GM19035 (cell line): ENCODE results near the gene DNAJA3.
A peak's percentile ranks its signal among the peaks of the same experiment; 100 is the strongest.

Experiments used
- ATAC-seq: cut with Tn5 transposase; IDR thresholded peaks from one replicate; pipeline ENCODE4 v1.9.1; 2021; ENCODE audit not compliant: unreplicated experiment

DNAJA3 gene

GRCh38 chr16:4404967-4405696, 20.5 kb upstream of the DNAJA3 start:
- no peak for ATAC-seq

GRCh38 chr16:4407543-4408322, 17.9 kb upstream of the DNAJA3 start:
- ATAC-seq, result no peak

GRCh38 chr16:4408323-4408690, 17.4 kb upstream of the DNAJA3 start:
- ATAC-seq, result no peak

- ATAC-seq, result no peak
These were observed 16.4 kb upstream of the DNAJA3 start for GRCh38 chr16:4409081-4409932.

- ATAC-seq, result no peak
These were observed 15.2 kb upstream of the DNAJA3 start for GRCh38 chr16:4410335-4411075.

- no peak for ATAC-seq
These were observed 14.0 kb upstream of the DNAJA3 start for GRCh38 chr16:4411684-4412083.

GRCh38 chr16:4412159-4412558, 13.5 kb upstream of the DNAJA3 start:
- ATAC-seq, result no peak

GRCh38 chr16:4412854-4413253, 12.8 kb upstream of the DNAJA3 start:
- no peak for ATAC-seq

GRCh38 chr16:4414187-4414917, 11.3 kb upstream of the DNAJA3 start:
- peak; percentile 52 for ATAC-seq

GRCh38 chr16:4415538-4416199, 10.0 kb upstream of the DNAJA3 start:
- ATAC-seq, result peak; percentile 21

GRCh38 chr16:4416200-4417032, 9.3 kb upstream of the DNAJA3 start, which contains the start of gene CORO7:
CORO7 (minus strand) TSS chr16:4416596; CDS start chr16:4416518, 78 bp downstream.
- ATAC-seq, result peak; percentile 60

GRCh38 chr16:4419402-4419959, 6.2 kb upstream of the DNAJA3 start:
- ATAC-seq, result no peak

GRCh38 chr16:4420505-4421105, 5.1 kb upstream of the DNAJA3 start:
- no peak for ATAC-seq

GRCh38 chr16:4426021-4426684, 485 bp downstream of the DNAJA3 start:
- peak; percentile 33 for ATAC-seq

- ATAC-seq, result no peak
These were observed 1.2 kb downstream of the DNAJA3 start for GRCh38 chr16:4426722-4427372.

GRCh38 chr16:4428500-4428899, 2.8 kb downstream of the DNAJA3 start:
- no peak for ATAC-seq

GRCh38 chr16:4431023-4431422, 5.4 kb downstream of the DNAJA3 start:
- no peak for ATAC-seq
